ENCODE data around the gene CAMK4.

CAMK4 gene

GRCh38 chr5:111364992-111365391, 140.8 kb downstream of the CAMK4 start:
- no peak for DNase-seq (ENCODE audit: low read depth)
- no peak overlapping the region for H3K4me3 ChIP-seq (ENCODE audit: low read depth, low read length)

DNA sequence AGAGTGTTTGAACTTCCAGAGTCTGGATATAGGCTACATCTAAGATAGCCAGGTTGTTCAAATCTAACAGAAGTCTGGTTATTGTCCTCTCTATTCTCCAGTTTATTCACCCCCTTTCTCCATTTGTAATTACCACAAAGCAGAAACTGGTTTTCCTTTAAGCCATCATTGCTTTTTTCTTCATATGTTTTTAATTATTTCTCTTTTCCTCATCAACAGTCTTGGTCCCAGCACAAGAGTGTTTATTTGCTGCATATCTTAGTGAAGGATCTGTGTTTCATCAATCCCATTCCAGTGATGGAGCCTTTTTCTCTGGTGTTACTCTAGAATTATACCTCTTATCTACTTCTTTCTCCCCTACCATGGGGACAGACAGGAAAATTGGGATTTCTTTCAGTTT, 142.2 kb downstream of the CAMK4 start:
- no peak for DNase-seq (ENCODE audit: low read depth)
- H3K4me3 ChIP-seq (ENCODE audit: low read depth, low read length) = no peak overlapping the region

DNA sequence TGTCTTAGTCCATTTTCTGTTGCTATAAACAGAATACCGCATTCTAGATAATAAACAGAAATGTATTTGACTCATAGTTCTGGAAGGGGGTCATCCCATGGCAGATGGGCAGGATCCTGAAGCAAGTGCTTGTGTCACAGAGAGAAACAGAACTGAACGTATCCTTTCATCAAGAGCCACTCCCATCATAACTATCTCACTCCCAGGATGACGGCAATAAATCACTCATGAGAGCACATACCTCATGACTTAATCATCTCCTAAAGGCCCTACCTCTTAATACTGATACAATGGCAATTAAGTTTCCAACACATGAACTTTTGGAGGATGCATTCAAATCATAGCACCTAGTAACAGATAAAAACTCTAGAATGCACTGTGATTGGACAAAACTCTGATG, 142.9 kb downstream of the CAMK4 start:
- no peak for DNase-seq (ENCODE audit: low read depth)

GRCh38 chr5:111372799-111373198, 148.6 kb downstream of the CAMK4 start:
- no peak overlapping the region for H3K4me3 ChIP-seq (ENCODE audit: low read depth, low read length)
- no peak for DNase-seq (ENCODE audit: low read depth)

More for the DNA sequence above, 142.9 kb downstream of the CAMK4 start:
- no peak overlapping the region for H3K4me3 ChIP-seq (ENCODE audit: low read depth, low read length)

DNA sequence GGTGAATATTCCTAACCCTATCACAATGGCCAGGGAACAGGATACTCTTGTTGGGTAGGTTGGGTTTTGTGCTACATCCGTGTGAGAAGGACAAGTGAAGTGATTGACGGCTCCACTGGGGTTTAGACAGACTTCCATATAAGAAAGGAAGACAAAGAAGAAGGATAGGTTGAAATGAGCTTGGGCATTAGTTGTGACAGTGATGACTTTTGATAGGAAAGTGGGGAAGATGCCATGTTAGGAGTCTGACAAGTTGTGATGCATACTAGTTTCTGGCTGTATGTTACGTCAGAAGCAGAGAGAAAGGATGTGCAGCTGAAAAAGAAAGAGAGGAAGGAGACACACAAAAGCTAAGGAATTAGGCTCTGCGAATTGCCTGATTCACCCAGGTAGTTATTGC, 150.2 kb downstream of the CAMK4 start:
- H3K4me3 ChIP-seq (ENCODE audit: low read depth, low read length) = no peak overlapping the region
- no peak for DNase-seq (ENCODE audit: low read depth)

DNA sequence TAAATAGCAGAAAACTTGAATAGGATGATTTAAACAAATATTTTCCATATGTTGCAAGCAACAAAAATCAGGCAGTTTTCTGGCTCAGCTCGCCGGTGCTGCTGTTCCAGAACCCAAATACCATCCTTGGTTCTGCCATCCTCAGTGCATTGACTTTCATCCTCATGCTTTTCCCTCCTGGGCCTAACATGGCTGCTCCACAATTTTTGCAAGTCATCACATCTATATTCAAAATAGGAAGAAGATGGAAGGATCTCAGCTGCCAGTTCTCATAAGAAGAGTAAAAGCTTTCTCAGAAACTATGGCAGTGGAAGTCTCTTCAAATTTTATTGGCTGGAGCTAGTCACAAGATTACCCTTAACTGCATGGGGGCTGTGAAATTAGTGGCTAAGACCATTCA, 151.5 kb downstream of the CAMK4 start:
- no peak for DNase-seq (ENCODE audit: low read depth)
- no peak overlapping the region for H3K4me3 ChIP-seq (ENCODE audit: low read depth, low read length)

GRCh38 chr5:111377306-111377705, 153.1 kb downstream of the CAMK4 start:
- no peak for DNase-seq (ENCODE audit: low read depth)
- H3K4me3 ChIP-seq (ENCODE audit: low read depth, low read length) = no peak overlapping the region

GRCh38 chr5:111379391-111379816, 155.2 kb downstream of the CAMK4 start:
- no peak overlapping the region for H3K4me3 ChIP-seq (ENCODE audit: low read depth, low read length)
- no peak for DNase-seq (ENCODE audit: low read depth)

- no peak for DNase-seq (ENCODE audit: low read depth)
- H3K4me3 ChIP-seq (ENCODE audit: low read depth, low read length) = no peak overlapping the region
These were observed 159.2 kb downstream of the CAMK4 start for GRCh38 chr5:111383288-111383970.

DNA sequence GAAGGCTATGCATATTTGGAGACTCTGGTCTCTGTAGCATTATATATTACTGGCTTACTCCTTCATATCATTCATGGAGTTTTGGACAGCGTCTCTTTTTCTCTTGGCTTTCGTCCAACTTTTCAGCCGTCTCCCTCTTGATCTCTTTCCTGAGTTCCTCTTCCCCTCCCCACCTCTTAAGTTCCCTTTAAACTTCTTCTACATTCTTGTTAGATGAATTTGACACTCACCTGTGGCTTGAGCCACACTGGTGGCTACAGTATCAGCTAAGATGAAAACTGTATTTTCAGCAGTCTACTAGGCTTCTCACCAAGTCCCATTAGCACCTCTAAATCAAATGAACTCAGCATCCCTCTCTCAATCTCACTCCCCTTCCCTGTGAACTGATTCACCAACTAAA, 160.0 kb downstream of the CAMK4 start:
- H3K4me3 ChIP-seq (ENCODE audit: low read depth, low read length) = no peak overlapping the region
- DNase-seq (ENCODE audit: low read depth) = no peak

DNA sequence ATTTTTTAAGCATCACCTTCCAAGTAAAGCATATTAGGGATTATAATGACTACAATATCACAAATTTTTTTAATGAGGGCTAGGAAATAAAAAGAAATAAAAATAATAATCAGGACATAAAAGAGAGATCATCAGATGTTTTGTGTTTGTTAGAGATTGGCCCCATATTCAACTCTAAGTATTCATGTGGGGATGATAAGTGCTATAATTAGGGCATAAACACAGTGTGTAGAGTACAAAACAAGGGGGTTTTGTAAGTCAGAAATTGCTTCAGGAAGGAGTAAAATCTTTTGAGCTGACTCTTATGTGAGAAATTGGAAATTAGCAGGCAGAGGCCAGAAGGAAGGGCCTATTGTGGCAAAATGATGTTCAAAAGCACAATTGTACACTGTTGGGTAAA, 160.9 kb downstream of the CAMK4 start:
- H3K4me3 ChIP-seq (ENCODE audit: low read depth, low read length) = no peak overlapping the region
- DNase-seq (ENCODE audit: low read depth) = no peak

- H3K4me3 ChIP-seq (ENCODE audit: low read depth, low read length) = no peak overlapping the region
- no peak for DNase-seq (ENCODE audit: low read depth)
These were observed 162.0 kb downstream of the CAMK4 start for GRCh38 chr5:111385970-111386831.

DNA sequence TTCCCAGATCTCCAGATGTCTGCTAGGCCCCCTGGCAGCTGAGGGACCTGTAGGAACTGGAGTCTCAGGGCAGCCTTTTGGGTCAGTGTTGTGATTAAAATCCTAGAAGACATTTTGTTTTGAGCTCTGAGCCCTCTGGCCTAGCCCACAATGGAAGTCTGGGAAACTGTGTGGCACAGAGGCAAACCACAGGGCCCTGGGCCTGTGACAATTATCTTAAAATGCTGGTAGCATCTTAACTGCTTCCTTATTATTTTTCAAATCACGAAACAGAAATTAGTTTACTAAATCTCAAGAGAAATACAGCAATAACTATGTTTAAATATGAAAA, 162.6 kb downstream of the CAMK4 start:
- no peak for DNase-seq (ENCODE audit: low read depth)
- H3K4me3 ChIP-seq (ENCODE audit: low read depth, low read length) = no peak overlapping the region

- H3K4me3 ChIP-seq (ENCODE audit: low read depth, low read length) = no peak overlapping the region
- no peak for DNase-seq (ENCODE audit: low read depth)
These were observed 163.2 kb downstream of the CAMK4 start for GRCh38 chr5:111387361-111387760.

- no peak overlapping the region for H3K4me3 ChIP-seq (ENCODE audit: low read depth, low read length)
- DNase-seq (ENCODE audit: low read depth) = no peak
These were observed 165.4 kb downstream of the CAMK4 start for GRCh38 chr5:111389390-111390082.

- no peak for DNase-seq (ENCODE audit: low read depth)
- no peak overlapping the region for H3K4me3 ChIP-seq (ENCODE audit: low read depth, low read length)
These were observed 168.0 kb downstream of the CAMK4 start for GRCh38 chr5:111392181-111392580.

- peak; percentile 53 for DNase-seq (ENCODE audit: low read depth)
- no peak overlapping the region for H3K4me3 ChIP-seq (ENCODE audit: low read depth, low read length)
These were observed 170.4 kb downstream of the CAMK4 start for GRCh38 chr5:111394586-111394985.

DNA sequence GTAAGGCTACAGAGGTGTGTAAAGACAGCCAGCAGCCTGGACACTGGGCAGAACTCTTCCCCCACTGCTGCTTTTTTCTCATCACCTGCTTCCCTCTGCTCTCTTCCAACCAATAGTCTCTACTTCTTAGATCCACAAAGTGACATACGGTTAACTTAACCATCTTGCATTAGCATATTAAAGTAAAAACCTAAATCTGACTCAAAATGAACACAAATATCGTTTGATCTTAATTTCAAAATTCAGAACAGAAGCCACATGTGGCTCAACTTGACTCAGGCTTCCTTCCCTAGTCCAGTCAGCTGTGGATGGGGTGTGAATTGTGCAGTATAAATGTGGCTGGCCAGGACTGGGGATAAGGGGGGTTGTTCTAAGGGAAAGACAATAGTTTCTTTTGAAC, 173.8 kb downstream of the CAMK4 start:
- no peak for DNase-seq (ENCODE audit: low read depth)
- no peak overlapping the region for H3K4me3 ChIP-seq (ENCODE audit: low read depth, low read length)

GRCh38 chr5:111399113-111399512, 174.9 kb downstream of the CAMK4 start:
- DNase-seq (ENCODE audit: low read depth) = no peak
- no peak overlapping the region for H3K4me3 ChIP-seq (ENCODE audit: low read depth, low read length)

DNA sequence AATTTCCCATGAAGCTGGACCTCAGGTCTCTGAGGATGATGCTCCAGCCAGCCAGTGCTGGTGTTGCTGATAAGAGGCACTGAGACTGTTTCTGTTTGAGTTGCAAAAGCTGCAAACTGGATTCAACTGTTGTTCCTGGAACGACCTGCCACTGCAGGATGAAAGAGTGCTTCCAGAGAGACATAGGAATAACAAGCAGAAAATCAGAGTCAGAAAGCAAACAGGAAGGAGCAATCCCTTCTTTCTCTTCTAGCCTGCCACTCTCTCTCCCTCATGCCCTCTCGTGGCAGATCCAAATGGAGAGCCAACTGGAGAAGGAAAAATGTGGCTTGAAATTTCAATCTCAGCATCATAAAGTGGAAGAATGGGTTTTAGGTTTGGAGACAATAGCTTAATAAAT, 177.7 kb downstream of the CAMK4 start:
- H3K4me3 ChIP-seq (ENCODE audit: low read depth, low read length) = no peak overlapping the region
- no peak for DNase-seq (ENCODE audit: low read depth)
